ENCODE data around the gene NAA16.
"Not testable (repeated sequence)": the region's sequence is repeated elsewhere in the genome, so short reads cannot be mapped to it uniquely, and the experiment has no call there.

NAA16 gene

GRCh38 chr13:41411522-41411921 lies 100.5 kb downstream of the NAA16 start:
- DNase-seq = peak; percentile 54

GRCh38 chr13:41413872-41414271 lies 102.8 kb downstream of the NAA16 start:
- no peak for DNase-seq

- no peak for DNase-seq
Measured at GRCh38 chr13:41416276-41416675, 105.2 kb downstream of the NAA16 start.

- no peak for DNase-seq
Measured at GRCh38 chr13:41418027-41418426, 107.0 kb downstream of the NAA16 start.

- no peak for DNase-seq
Measured at GRCh38 chr13:41418731-41419130, 107.7 kb downstream of the NAA16 start.

GRCh38 chr13:41419206-41419605 lies 108.1 kb downstream of the NAA16 start:
- no peak for DNase-seq

- DNase-seq = no peak
Measured at GRCh38 chr13:41420146-41420545, 109.1 kb downstream of the NAA16 start.

- DNase-seq = not testable (repeated sequence)
Measured at GRCh38 chr13:41421330-41421729, 110.3 kb downstream of the NAA16 start.

- DNase-seq = not testable (repeated sequence)
Measured at GRCh38 chr13:41421983-41422382, 110.9 kb downstream of the NAA16 start.

- not testable (repeated sequence) for DNase-seq
Measured at GRCh38 chr13:41423259-41423658, 112.2 kb downstream of the NAA16 start.

- DNase-seq = not testable (repeated sequence)
Measured at GRCh38 chr13:41424675-41425074, 113.6 kb downstream of the NAA16 start.

- DNase-seq = no peak
Measured at GRCh38 chr13:41426047-41426446, 115.0 kb downstream of the NAA16 start.
